Measurements from ENCODE around the gene GPR3. TPM values are rescaled to one million over a fixed set of nuclear protein-coding genes. Genes with fewer than 3 reads are reported as not detected.

GPR3 gene
- total and polyA plus RNA-seq, 10 of the 15 experiments (the other 5 are each of a cell fraction or from before 2014, with no cell fraction given), result 0.33 to 1.4 (median 0.63) TPM; not detected in 3

DNA sequence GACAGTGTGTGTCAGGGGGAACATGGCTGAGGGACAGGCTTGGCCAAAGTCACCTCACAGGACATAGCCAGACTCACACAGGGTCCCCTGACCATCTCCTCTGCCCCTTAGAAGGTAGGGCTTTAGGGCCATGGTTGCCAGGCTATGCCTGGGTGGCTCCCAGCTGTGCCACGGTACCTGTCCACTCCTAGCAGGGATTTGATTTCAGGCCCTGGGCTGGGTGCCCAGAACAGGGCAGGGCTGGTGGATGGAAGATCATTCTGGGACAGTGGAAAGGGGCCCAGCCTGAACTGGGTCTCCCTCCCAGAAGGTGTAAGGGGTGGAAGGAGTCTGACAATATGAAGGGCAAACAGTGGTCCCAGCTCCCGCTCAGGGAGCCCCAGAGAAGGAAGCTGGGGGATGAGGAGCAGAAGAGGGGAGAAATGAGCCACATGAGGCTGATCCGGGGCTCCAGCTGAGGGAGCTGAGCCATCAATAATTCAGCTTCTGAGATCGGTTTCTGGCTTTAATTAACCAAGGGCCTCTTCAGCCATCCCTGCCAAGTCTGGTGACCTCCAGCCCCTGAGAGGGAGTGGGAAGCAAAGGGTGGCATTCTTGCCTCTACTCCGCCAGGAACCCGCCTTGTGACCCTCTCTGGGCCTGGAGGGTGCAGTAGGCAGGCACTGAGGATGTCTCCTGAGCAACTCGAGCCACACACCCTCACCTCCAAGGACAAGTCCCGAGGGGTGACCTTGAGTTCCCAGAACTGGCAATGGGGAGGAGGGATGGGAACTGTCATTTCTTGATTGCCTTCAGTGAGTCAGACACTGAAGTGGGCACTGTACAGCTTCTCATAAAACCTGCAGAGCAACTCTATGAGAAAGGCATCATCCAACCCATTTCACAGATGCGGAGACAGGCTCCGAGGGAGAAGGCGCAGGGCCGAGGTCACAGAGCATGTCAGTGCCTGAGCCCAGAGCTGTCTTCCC is 11.4 kb upstream of the GPR3 start:
- in situ Hi-C loops (cut with MboI) (no loop called here), intact Hi-C loops (cut with micrococcal nuclease; ENCODE audit: unreplicated experiment) (no loop called here)
- POLR2A ChIA-PET, result no interaction called here
- no TSS peak for BruUV-seq (replicated peaks)
- no peak overlapping the region for H3K27ac ChIP-seq (ENCODE audit: control insufficient read depth, insufficient read depth)
- FAIRE-seq (no peak), ATAC-seq (no peak; the same call in 2 of the 3 replicates), DNase-seq (ENCODE audit: low read depth, low spot score) (no peak)
- H3K9ac ChIP-seq (ENCODE audit: control insufficient read depth, insufficient read depth, low read length), result no peak overlapping the region
- peaks cover 0 to 2% of the 10 kb centered on the region in 2 experiments; a peak in 2 of 4 replicates for H3K27me3 ChIP-seq (replicated peaks in 1 of 2; ENCODE audit: control insufficient read depth in 2 of 2, insufficient read depth in 2 of 2, low read length in 1 of 2)
- RAD21 ChIA-PET (ENCODE audit: unreplicated experiment), result interaction anchor here (1.2 to 1.5 kb wide), 2 partner anchors 16 to 39 kb away, joined by 3 read pairs; partner anchors contain the start of gene SYTL1
- H3K4me2 ChIP-seq (ENCODE audit: control insufficient read depth, insufficient read depth), result no peak overlapping the region
- H3K9me3 ChIP-seq (replicated peaks; ENCODE audit: control insufficient read depth, insufficient read depth, low read length), result no peaks in the 10 kb centered on the region
- H2AFZ ChIP-seq (ENCODE audit: control insufficient read depth, low read depth, low read length), result no peak overlapping the region
- no peaks in the 10 kb centered on the region for H4K20me1 ChIP-seq (ENCODE audit: control insufficient read depth, insufficient read depth)
- CTCF ChIA-PET, result interaction anchor here (0.9 to 1.5 kb wide), 5 partner anchors 15 to 85 kb away, joined by 3 to 5 read pairs (median 4); partner anchors contain the start of gene MAP3K6
- TF ChIP-seq MYB (IDR thresholded peaks at IDR 0.05; ENCODE audit: borderline replicate concordance, low read depth, low read length) (no peak), HDAC2 (IDR thresholded peaks at IDR 0.05) (no peak), KLF5 (IDR thresholded peaks at IDR 0.05; ENCODE audit: partially characterized antibody) (no peak), STAT3 (IDR thresholded peaks at IDR 0.05; ENCODE audit: low read depth, low read length) (no peak), LARP7 (IDR thresholded peaks at IDR 0.05) (no peak), CHD1 (IDR thresholded peaks at IDR 0.05; ENCODE audit: low read depth, low read length) (no peak), RAD21 (IDR thresholded peaks at IDR 0.05; ENCODE audit: insufficient read depth, low read depth, low read length) (no peak), ZNF274 (IDR thresholded peaks at IDR 0.05; ENCODE audit: insufficient read depth, insufficient read length) (no peak), SPI1 (IDR thresholded peaks at IDR 0.05; ENCODE audit: borderline replicate concordance, insufficient read depth, low read depth, low read length) (no peak), PAX5 (IDR thresholded peaks at IDR 0.05; ENCODE audit: borderline replicate concordance, low read depth, low read length) (no peak), IRF4 (IDR thresholded peaks at IDR 0.05; ENCODE audit: low read depth, low read length) (no peak), ETV6 (conservative IDR thresholded peaks at IDR 0.05 in 1 of 2, IDR thresholded peaks at IDR 0.05 in 1 of 2; ENCODE audit: borderline replicate concordance in 1 of 2, low read depth in 1 of 2) (no peak), CBX3 (IDR thresholded peaks at IDR 0.05; ENCODE audit: borderline replicate concordance, low read depth) (no peak), KDM1A (IDR thresholded peaks at IDR 0.05; ENCODE audit: borderline replicate concordance) (no peak)
- H3K4me3 ChIP-seq, result no peak overlapping the region
- H3K79me2 ChIP-seq (ENCODE audit: control insufficient read depth, insufficient read depth, low read length), result no peaks in the 10 kb centered on the region
- no peaks in the 10 kb centered on the region; the same call in 1 of the 2 replicates for H3K4me1 ChIP-seq (ENCODE audit: control insufficient read depth, insufficient read depth, low read length)
- H3K36me3 ChIP-seq (ENCODE audit: control insufficient read depth in 2 of 2, insufficient read depth in 2 of 2, low read length in 1 of 2), result no peaks in the 10 kb centered on the region
- 33% methylated on average over 12 of the region's 12 CpGs for WGBS (ENCODE audit: insufficient coverage, insufficient replicate concordance, low lambda C conversion rate, missing lambda C conversion rate)
- SMC1A ChIA-PET (ENCODE audit: uncharacterized antibody, unreplicated experiment), result no interaction called here
